ENCODE data around the gene DMAC2. TPM values are rescaled to one million over a fixed set of nuclear protein-coding genes. Genes with fewer than 3 reads are reported as not detected.
"Not testable (repeated sequence)": the region's sequence is repeated elsewhere in the genome, so short reads cannot be mapped to it uniquely, and the experiment has no call there.

Gene DMAC2
- polyA plus RNA-seq, 1 donor from 2014 or later: 59.8 TPM

GRCh38 chr19:41410336-41411054 lies 29.2 kb downstream of the DMAC2 start:
- Histone ChIP-seq H3K4me3 (ENCODE audit: low read length) (no peak overlapping the region), H3K9ac (ENCODE audit: low read length) (no peak overlapping the region), H3K9me2 (ENCODE audit: insufficient read depth, low read length) (no peaks in the 10 kb centered on the region), H3K36me3 (ENCODE audit: insufficient read depth, low read length) (no peaks in the 10 kb centered on the region), H2AFZ (ENCODE audit: low read depth, low read length) (no peak overlapping the region), H3K79me2 (replicated peaks; ENCODE audit: insufficient read depth, low read length) (no peaks in the 10 kb centered on the region), H3K9me3 (ENCODE audit: low read length) (no peaks in the 10 kb centered on the region), H3K27ac (ENCODE audit: low read length) (no peak overlapping the region), H4K20me1 (ENCODE audit: insufficient read depth) (no peaks in the 10 kb centered on the region), H3K27me3 (ENCODE audit: insufficient read depth, low read depth, low read length) (no peaks in the 10 kb centered on the region), H3K4me2 (ENCODE audit: low read length) (no peak overlapping the region), H3F3A (ENCODE audit: insufficient read depth, low read length, poor library complexity, severe bottlenecking) (no peaks in the 10 kb centered on the region)
- TF ChIP-seq MXI1 (conservative IDR thresholded peaks at IDR 0.05; ENCODE audit: poor library complexity, severe bottlenecking) (no peak), CTCF (IDR thresholded peaks at IDR 0.05; ENCODE audit: poor library complexity, severe bottlenecking) (no peak), POLR2AphosphoS5 (IDR thresholded peaks at IDR 0.05) (no peak), REST (IDR thresholded peaks at IDR 0.05; ENCODE audit: borderline replicate concordance) (no peak), SMC3 (conservative IDR thresholded peaks at IDR 0.05; ENCODE audit: poor library complexity) (no peak), EP300 (conservative IDR thresholded peaks at IDR 0.05; ENCODE audit: poor library complexity, severe bottlenecking) (no peak), TAF1 (IDR thresholded peaks at IDR 0.05; ENCODE audit: low read depth) (no peak), EZH2 (IDR thresholded peaks at IDR 0.05; ENCODE audit: borderline replicate concordance, insufficient read depth, low read length, poor library complexity, severe bottlenecking) (no peak), RAD21 (conservative IDR thresholded peaks at IDR 0.05) (no peak)

- Histone ChIP-seq H3K9ac (ENCODE audit: low read length) (no peak overlapping the region), H3K9me2 (ENCODE audit: insufficient read depth, low read length) (no peaks in the 10 kb centered on the region), H2AFZ (ENCODE audit: low read depth, low read length) (no peak overlapping the region), H3K27me3 (ENCODE audit: insufficient read depth, low read depth, low read length) (no peaks in the 10 kb centered on the region), H3K79me2 (replicated peaks; ENCODE audit: insufficient read depth, low read length) (no peaks in the 10 kb centered on the region), H3K9me3 (ENCODE audit: low read length) (no peaks in the 10 kb centered on the region), H3F3A (ENCODE audit: insufficient read depth, low read length, poor library complexity, severe bottlenecking) (no peaks in the 10 kb centered on the region), H3K4me2 (ENCODE audit: low read length) (no peak overlapping the region), H3K27ac (ENCODE audit: low read length) (no peak overlapping the region), H4K20me1 (ENCODE audit: insufficient read depth) (no peaks in the 10 kb centered on the region), H3K4me3 (ENCODE audit: low read length) (no peak overlapping the region), H3K36me3 (ENCODE audit: insufficient read depth, low read length) (no peaks in the 10 kb centered on the region)
- TF ChIP-seq RAD21 (conservative IDR thresholded peaks at IDR 0.05) (no peak), EZH2 (IDR thresholded peaks at IDR 0.05; ENCODE audit: borderline replicate concordance, insufficient read depth, low read length, poor library complexity, severe bottlenecking) (no peak), CTCF (IDR thresholded peaks at IDR 0.05; ENCODE audit: poor library complexity, severe bottlenecking) (no peak), SMC3 (conservative IDR thresholded peaks at IDR 0.05; ENCODE audit: poor library complexity) (no peak), EP300 (conservative IDR thresholded peaks at IDR 0.05; ENCODE audit: poor library complexity, severe bottlenecking) (no peak), REST (IDR thresholded peaks at IDR 0.05; ENCODE audit: borderline replicate concordance) (no peak), MXI1 (conservative IDR thresholded peaks at IDR 0.05; ENCODE audit: poor library complexity, severe bottlenecking) (no peak), POLR2AphosphoS5 (IDR thresholded peaks at IDR 0.05) (no peak), TAF1 (IDR thresholded peaks at IDR 0.05; ENCODE audit: low read depth) (no peak)
Measured at GRCh38 chr19:41409288-41409687, 30.4 kb downstream of the DMAC2 start.

GRCh38 chr19:41408846-41409245 lies 30.9 kb downstream of the DMAC2 start:
- not testable (repeated sequence) for H3K27ac ChIP-seq (ENCODE audit: low read length); H4K20me1 ChIP-seq (ENCODE audit: insufficient read depth); H3K9me2 ChIP-seq (ENCODE audit: insufficient read depth, low read length); H3F3A ChIP-seq (ENCODE audit: insufficient read depth, low read length, poor library complexity, severe bottlenecking); H3K4me2 ChIP-seq (ENCODE audit: low read length); H3K4me3 ChIP-seq (ENCODE audit: low read length); H3K9ac ChIP-seq (ENCODE audit: low read length); H3K27me3 ChIP-seq (ENCODE audit: insufficient read depth, low read depth, low read length); H2AFZ ChIP-seq (ENCODE audit: low read depth, low read length); H3K79me2 ChIP-seq (replicated peaks; ENCODE audit: insufficient read depth, low read length); H3K9me3 ChIP-seq (ENCODE audit: low read length); H3K36me3 ChIP-seq (ENCODE audit: insufficient read depth, low read length)

Measured in neural cell (in vitro differentiated cells).